GM12878 (cell line): ENCODE results near the gene MYO1H. TPM values are rescaled to one million over a fixed set of nuclear protein-coding genes. Genes with fewer than 3 reads are reported as not detected.

Experiments
- ATAC-seq: fragments of 200-7000 bp; cut with Tn5 transposase; 3 replicates; pipeline ENCODE4 v1.9.1; 2020; ENCODE audit warnings: mild to moderate bottlenecking, moderate library complexity
- BruUV-seq: library from RNA; stranded (reverse); fragments of 400-500 nt; replicated peaks from 2 replicates; lab custom pipeline; 2021; lab: Mats Ljungman, UMichigan
- CTCF ChIA-PET: fragments of 300-600 bp; sonication (Branson Sonifier 250); formaldehyde crosslinking; extraction: SDS; loops from one replicate; lab custom pipeline; 2021; ENCODE audit warnings: inconsistent platforms; lab: Yijun Ruan, JAX
- POLR2A ChIA-PET: fragments of 350-600 bp; formaldehyde crosslinking; extraction: SDS; loops from one replicate; lab custom pipeline; 2021; ENCODE audit warnings: inconsistent platforms; lab: Charles Lee
- RAD21 ChIA-PET: fragments of 300-600 bp; sonication (Branson Sonifier 250); formaldehyde crosslinking; loops from one replicate; lab custom pipeline; 2023; ENCODE audit warnings: antibody characterized with exemption; ENCODE audit not compliant: unreplicated experiment; lab: Charles Lee
- SMC1A ChIA-PET: fragments of 300-600 bp; sonication (Branson Sonifier 250); formaldehyde crosslinking; loops from one replicate; lab custom pipeline; 2023; ENCODE audit not compliant: unreplicated experiment, uncharacterized antibody; lab: Charles Lee
- DNase-seq: peaks from one replicate; pipeline ENCODE4 v3.0.0-alpha.2; 2011; ENCODE audit warnings: low read depth, low spot score
- FAIRE-seq: peaks from 3 replicates; lab custom pipeline; 2011; peaks lifted over from hg19 to GRCh38; lab: Jason Lieb, UNC
- H2AFZ ChIP-seq: 2 replicates; pipeline ENCODE4 v1.6.0; 2011; ENCODE audit warnings: low read depth, low read length, control low read depth; ENCODE audit not compliant: control insufficient read depth
- H3K27ac ChIP-seq: 2 replicates; pipeline ENCODE4 v1.5.1; 2011; ENCODE audit warnings: control low read depth; ENCODE audit not compliant: control insufficient read depth, insufficient read depth
- H3K27me3 ChIP-seq, 2 experiments: replicated peaks in 1 of 2; 2 replicates each; pipeline versions ENCODE4 v1.6.0 to v1.6.1; 2011; ENCODE audit warnings: low read length in 1 of 2; ENCODE audit not compliant: control insufficient read depth in 2 of 2, insufficient read depth in 2 of 2
- H3K36me3 ChIP-seq, 2 experiments: 2 replicates each; pipeline ENCODE4 v1.5.1; 2011; ENCODE audit warnings: low read length in 1 of 2; ENCODE audit not compliant: control insufficient read depth in 2 of 2, insufficient read depth in 2 of 2
- H3K4me1 ChIP-seq: 2 replicates; pipeline ENCODE4 v1.6.1; 2011; ENCODE audit warnings: mild to moderate bottlenecking, low read length, moderate library complexity, mixed read lengths; ENCODE audit not compliant: control insufficient read depth, insufficient read depth
- H3K4me2 ChIP-seq: 2 replicates; pipeline ENCODE4 v1.6.0; 2011; ENCODE audit warnings: control low read depth; ENCODE audit not compliant: control insufficient read depth, insufficient read depth
- H3K4me3 ChIP-seq: fragments of 200-600 bp; sonication (generic); 2 replicates; pipeline ENCODE4 v1.5.1; 2016
- H3K79me2 ChIP-seq: 2 replicates; pipeline ENCODE4 v1.6.0; 2011; ENCODE audit warnings: low read length; ENCODE audit not compliant: control insufficient read depth, insufficient read depth
- H3K9ac ChIP-seq: 2 replicates; pipeline ENCODE4 v1.8.0; 2011; ENCODE audit warnings: low read length, control low read depth, mixed read lengths; ENCODE audit not compliant: control insufficient read depth, insufficient read depth
- H3K9me3 ChIP-seq: replicated peaks from 3 replicates; pipeline ENCODE4 v1.5.1; 2011; ENCODE audit warnings: mild to moderate bottlenecking, low read length; ENCODE audit not compliant: control insufficient read depth, insufficient read depth
- H4K20me1 ChIP-seq: 2 replicates; pipeline ENCODE4 v1.6.0; 2011; ENCODE audit not compliant: control insufficient read depth, insufficient read depth
- CHD1 ChIP-seq: IDR thresholded peaks from 2 replicates; pipeline ENCODE4 v1.6.1; 2012; ENCODE audit warnings: low read depth, low read length, improper control_type of control experiment
- CHD4 ChIP-seq: fragments of 200-600 bp; sonication (generic); IDR thresholded peaks from 2 replicates; pipeline ENCODE4 v1.6.1; 2016; ENCODE audit warnings: mild to moderate bottlenecking
- CUX1 ChIP-seq: IDR thresholded peaks from 2 replicates; pipeline ENCODE4 v1.6.1; 2012; ENCODE audit warnings: improper control_type of control experiment, low read depth, low read length; ENCODE audit not compliant: insufficient replicate concordance
- ETV6 ChIP-seq, 2 experiments: fragments of 450-650 bp in 1 of 2; IDR thresholded peaks in 1 of 2; conservative IDR thresholded peaks in 1 of 2; 2 replicates each; pipeline ENCODE4 v1.6.1; 2014; ENCODE audit warnings: antibody characterized with exemption in 1 of 2, borderline replicate concordance in 1 of 2, low read depth in 1 of 2, mild to moderate bottlenecking in 1 of 2, moderate library complexity in 1 of 2
- HDGF ChIP-seq: fragments of 450-650 bp; IDR thresholded peaks from 2 replicates; pipeline ENCODE4 v1.6.1; 2016; ENCODE audit warnings: antibody characterized with exemption
- IRF4 ChIP-seq: IDR thresholded peaks from 2 replicates; pipeline ENCODE4 v1.6.1; 2011; ENCODE audit warnings: low read depth, low read length
- KAT2A ChIP-seq: conservative IDR thresholded peaks from 2 replicates; pipeline ENCODE4 v1.6.1; 2011; ENCODE audit warnings: low read depth, low read length; ENCODE audit not compliant: control insufficient read depth
- MEF2B ChIP-seq: fragments of 450-650 bp; IDR thresholded peaks from 2 replicates; pipeline ENCODE4 v1.6.1; 2018; ENCODE audit warnings: mild to moderate bottlenecking, moderate library complexity; ENCODE audit not compliant: partially characterized antibody, poor library complexity, severe bottlenecking
- MLLT1 ChIP-seq: fragments of 450-650 bp; IDR thresholded peaks from 2 replicates; pipeline ENCODE4 v1.6.1; 2016; ENCODE audit warnings: mild to moderate bottlenecking
- MXI1 ChIP-seq: fragments of 150-350 bp; IDR thresholded peaks from 2 replicates; pipeline ENCODE4 v1.6.1; 2011; ENCODE audit warnings: low read depth, mild to moderate bottlenecking, inconsistent platforms, low read length, improper control_type of control experiment
- NFYB ChIP-seq: IDR thresholded peaks from 2 replicates; pipeline ENCODE4 v1.6.1; 2011; ENCODE audit warnings: low read depth, mild to moderate bottlenecking, low read length, improper control_type of control experiment, moderate library complexity; ENCODE audit not compliant: insufficient read depth
- PAX8 ChIP-seq: fragments of 450-650 bp; IDR thresholded peaks from 2 replicates; pipeline ENCODE4 v1.6.1; 2017; ENCODE audit warnings: mild to moderate bottlenecking, moderate library complexity
- RCOR1 ChIP-seq: conservative IDR thresholded peaks from 2 replicates; pipeline ENCODE4 v1.6.1; 2012; ENCODE audit warnings: low read depth, low read length, improper control_type of control experiment
- SIN3A ChIP-seq: IDR thresholded peaks from 2 replicates; pipeline ENCODE4 v1.6.1; 2012; ENCODE audit warnings: low read depth, low read length, improper control_type of control experiment
- TCF12 ChIP-seq: IDR thresholded peaks from 2 replicates; pipeline ENCODE4 v1.6.1; 2011; ENCODE audit warnings: low read depth, mild to moderate bottlenecking, low read length
- WGBS: methylation state at CpG from one replicate; pipeline ENCODE4 v1.1.6; 2016; ENCODE audit warnings: low lambda C conversion rate; ENCODE audit not compliant: insufficient replicate concordance, insufficient coverage; ENCODE audit errors: missing lambda C conversion rate; 5-methylcytosine and 5-hydroxymethylcytosine counted together
- in situ Hi-C: fragments of 300-500 bp; cut with MboI; formaldehyde crosslinking; loops from 9 replicates; pipeline ENCODE4 v1.14.3; 2018; ENCODE audit warnings: mixed read lengths
- intact Hi-C: fragments of 100-400 bp; cut with micrococcal nuclease; formaldehyde crosslinking; loops from one replicate; pipeline ENCODE4 v1.14.2; 2022; ENCODE audit not compliant: unreplicated experiment
- polyA plus RNA-seq, 11 experiments: library from polyadenylated mRNA; depleted of rRNA in 4 of 11; unstranded in 6 of 11; stranded (reverse) in 5 of 11; fragments of >200 nt; fragmentation: Nextera tagmentation in 4 of 11; fragmentation: Illumina TruSeq in 1 of 11; extraction: Ambion mirVana in 4 of 11; extraction: Trizol in 1 of 11; gene quantifications; 1 replicate in 1 of 11; 2 replicates in 10 of 11; pipeline versions ENCODE4 v1.2.1 to v1.2.3, GENCODE V29; 2011 to 2016; ENCODE audit warnings: inconsistent platforms in 2 of 11, missing spikeins in 2 of 11, low read depth in 1 of 11
- total RNA-seq, 4 experiments: library from RNA; depleted of rRNA in 3 of 4; stranded (reverse); fragments of >200 nt in 3 of 4; fragmentation: Illumina TruSeq in 1 of 4; extraction: Trizol in 1 of 4; gene quantifications; 2 replicates each; pipeline versions ENCODE4 v1.2.1 to v1.2.3, GENCODE V29; 2013 to 2021
- TF ChIP-seq, protein P1 (sequence below): IDR thresholded peaks from 2 replicates; pipeline ENCODE4 v1.6.1; 2012; ENCODE audit warnings: low read depth, low read length, improper control_type of control experiment

Gene MYO1H
- total and polyA plus RNA-seq, 10 of the 15 experiments (the other 5 are each of a cell fraction or from before 2014, with no cell fraction given), result 0.05 TPM; not detected in 9

GRCh38 chr12:109455706-109456105, 108.0 kb downstream of the MYO1H start:
- H4K20me1 ChIP-seq, result no peaks in the 10 kb centered on the region
- in situ Hi-C loops, result no loop called here
- H3K4me3 ChIP-seq, result no peak overlapping the region
- BruUV-seq, result no TSS peak
- no peaks in the 10 kb centered on the region for H3K4me1 ChIP-seq
- POLR2A ChIA-PET, result no interaction called here
- RAD21 ChIA-PET, result no interaction called here
- no peak for DNase-seq
- no peak for TF ChIP-seq MXI1
- no peak for TF ChIP-seq NFYB
- TF ChIP-seq KAT2A, result no peak
- TF ChIP-seq MEF2B, result no peak
- no peak for TF ChIP-seq HDGF
- TF ChIP-seq, protein P1, sequence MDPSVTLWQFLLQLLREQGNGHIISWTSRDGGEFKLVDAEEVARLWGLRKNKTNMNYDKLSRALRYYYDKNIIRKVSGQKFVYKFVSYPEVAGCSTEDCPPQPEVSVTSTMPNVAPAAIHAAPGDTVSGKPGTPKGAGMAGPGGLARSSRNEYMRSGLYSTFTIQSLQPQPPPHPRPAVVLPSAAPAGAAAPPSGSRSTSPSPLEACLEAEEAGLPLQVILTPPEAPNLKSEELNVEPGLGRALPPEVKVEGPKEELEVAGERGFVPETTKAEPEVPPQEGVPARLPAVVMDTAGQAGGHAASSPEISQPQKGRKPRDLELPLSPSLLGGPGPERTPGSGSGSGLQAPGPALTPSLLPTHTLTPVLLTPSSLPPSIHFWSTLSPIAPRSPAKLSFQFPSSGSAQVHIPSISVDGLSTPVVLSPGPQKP, result no peak
- no peak for TF ChIP-seq RCOR1
- TF ChIP-seq TCF12, result no peak
- no peak for TF ChIP-seq CHD1
- TF ChIP-seq MLLT1, result no peak
- no peak for TF ChIP-seq PAX8
- no peak for TF ChIP-seq IRF4
- no peak for TF ChIP-seq CHD4
- no peak for TF ChIP-seq SIN3A
- no peak for TF ChIP-seq CUX1
- TF ChIP-seq ETV6 (conservative IDR thresholded peaks at IDR 0.05 in 1 of 2, IDR thresholded peaks at IDR 0.05 in 1 of 2; ENCODE audit: borderline replicate concordance in 1 of 2, low read depth in 1 of 2), result no peak
- TF ChIP-seq, all 136 proteins: peak for 0
- CTCF ChIA-PET, result no interaction called here
- WGBS, result 100% methylated on average over 1 of the region's 1 CpG
- Histone ChIP-seq H3K9ac (no peak overlapping the region), H3K27me3 (no peaks in the 10 kb centered on the region), H3K27ac (no peak overlapping the region), H3K4me2 (no peak overlapping the region), H3K79me2 (no peaks in the 10 kb centered on the region), H2AFZ (no peak overlapping the region), H3K9me3 (no peaks in the 10 kb centered on the region), H3K36me3 (peaks cover 19 to 27% of the 10 kb centered on the region in 2 experiments)
- no peak for FAIRE-seq
- intact Hi-C loops, result no loop called here
- ATAC-seq, result no peak
- SMC1A ChIA-PET, result interaction anchor here (0.6 kb wide), 1 partner anchor 241 kb away, joined by 4 read pairs; no protein-coding TSS in a partner anchor
